ENCODE data around the gene YBEY.

Gene YBEY

GRCh38 chr21:46255166-46255565, 31.0 kb upstream of the YBEY start:
- Histone ChIP-seq H3K36me3 (replicated peaks) (peaks cover 85% of the 10 kb centered on the region), H3K27ac (no peak overlapping the region), H3K4me3 (ENCODE audit: low read depth, low read length) (no peak overlapping the region), H3K27me3 (replicated peaks) (no peaks in the 10 kb centered on the region)
- DNase-seq, result no peak
- in situ Hi-C loops (cut with HindIII; ENCODE audit: low pct_ligation_motif_present, low sequenced_read_pairs), result no loop called here
- TF ChIP-seq CTCF (IDR thresholded peaks at IDR 0.05; ENCODE audit: low read depth, low read length, missing control alignments), result no peak

GRCh38 chr21:46255758-46256337, 30.3 kb upstream of the YBEY start:
- H3K27ac ChIP-seq, result no peak overlapping the region
- H3K27me3 ChIP-seq (replicated peaks), result no peaks in the 10 kb centered on the region
- no peak overlapping the region for H3K4me3 ChIP-seq (ENCODE audit: low read depth, low read length)
- peaks cover 87% of the 10 kb centered on the region for H3K36me3 ChIP-seq (replicated peaks)
- no peak for TF ChIP-seq CTCF (IDR thresholded peaks at IDR 0.05; ENCODE audit: low read depth, low read length, missing control alignments)
- no peak for DNase-seq
- in situ Hi-C loops (cut with HindIII; ENCODE audit: low pct_ligation_motif_present, low sequenced_read_pairs), result no loop called here

GRCh38 chr21:46256501-46256994, 29.6 kb upstream of the YBEY start:
- Histone ChIP-seq H3K27me3 (replicated peaks) (no peaks in the 10 kb centered on the region), H3K4me3 (ENCODE audit: low read depth, low read length) (no peak overlapping the region), H3K27ac (no peak overlapping the region), H3K36me3 (replicated peaks) (peaks cover 86% of the 10 kb centered on the region)
- DNase-seq, result no peak
- no peak for TF ChIP-seq CTCF (IDR thresholded peaks at IDR 0.05; ENCODE audit: low read depth, low read length, missing control alignments)
- in situ Hi-C loops (cut with HindIII; ENCODE audit: low pct_ligation_motif_present, low sequenced_read_pairs), result no loop called here

GRCh38 chr21:46264046-46264689, 22.0 kb upstream of the YBEY start:
- no peaks in the 10 kb centered on the region for H3K27me3 ChIP-seq (replicated peaks)
- no peak overlapping the region for H3K4me3 ChIP-seq (ENCODE audit: low read depth, low read length)
- in situ Hi-C loops (cut with HindIII; ENCODE audit: low pct_ligation_motif_present, low sequenced_read_pairs), result no loop called here
- H3K27ac ChIP-seq, result no peak overlapping the region
- DNase-seq, result no peak
- TF ChIP-seq CTCF (IDR thresholded peaks at IDR 0.05; ENCODE audit: low read depth, low read length, missing control alignments), result no peak
- H3K36me3 ChIP-seq (replicated peaks), result peaks cover 74% of the 10 kb centered on the region

- no peak overlapping the region for H3K27ac ChIP-seq
- no peak for TF ChIP-seq CTCF (IDR thresholded peaks at IDR 0.05; ENCODE audit: low read depth, low read length, missing control alignments)
- no peaks in the 10 kb centered on the region for H3K27me3 ChIP-seq (replicated peaks)
- DNase-seq, result no peak
- in situ Hi-C loops (cut with HindIII; ENCODE audit: low pct_ligation_motif_present, low sequenced_read_pairs), result no loop called here
- H3K36me3 ChIP-seq (replicated peaks), result peaks cover 77% of the 10 kb centered on the region
- H3K4me3 ChIP-seq (ENCODE audit: low read depth, low read length), result no peak overlapping the region
Measured at GRCh38 chr21:46264690-46265144, 21.4 kb upstream of the YBEY start.

Measured in brain microvascular endothelial cell (primary cell).